ENCODE data around the gene LYSMD3. TPM values are rescaled to one million over a fixed set of nuclear protein-coding genes. Genes with fewer than 3 reads are reported as not detected.

The LYSMD3 gene
- total RNA-seq, 1 experiment from 2014 or later, result 14.0 TPM

- POLR2A ChIA-PET (ENCODE audit: low non-redundant PET), result no interaction called here
- no peaks in the 10 kb centered on the region for H3K27me3 ChIP-seq (replicated peaks; ENCODE audit: insufficient read depth, low read depth, low read length, poor library complexity)
- H3K36me3 ChIP-seq (ENCODE audit: insufficient read depth, low read length, poor library complexity, severe bottlenecking), result no peaks in the 10 kb centered on the region
- peaks cover 26% of the 10 kb centered on the region for H3K4me1 ChIP-seq (ENCODE audit: insufficient read depth, low read length, poor library complexity, severe bottlenecking)
- no peaks in the 10 kb centered on the region for H3K9me3 ChIP-seq (ENCODE audit: low read depth, low read length, poor library complexity, severe bottlenecking)
- peak; percentile 26 for DNase-seq (ENCODE audit: low spot score)
- TF ChIP-seq EZH2 (IDR thresholded peaks at IDR 0.05; ENCODE audit: borderline replicate concordance, low read depth, low read length, poor library complexity, severe bottlenecking) (no peak), CTCF (conservative IDR thresholded peaks at IDR 0.05; ENCODE audit: low read depth, low read length) (no peak)
- BruUV-seq (replicated peaks), result no TSS peak
- H3K4me3 ChIP-seq (ENCODE audit: low read depth, low read length, poor library complexity, severe bottlenecking), result no peak overlapping the region
- CTCF ChIA-PET, result no interaction called here
- intact Hi-C loops (cut with micrococcal nuclease; ENCODE audit: unreplicated experiment), result no loop called here
- no peak overlapping the region for H3K27ac ChIP-seq (ENCODE audit: low read depth, low read length, poor library complexity, severe bottlenecking)
Measured at GRCh38 chr5:90477621-90478215, 51.7 kb downstream of the LYSMD3 start.

- no TSS peak for BruUV-seq (replicated peaks)
Measured at GRCh38 chr5:90477073-90477472, 52.3 kb downstream of the LYSMD3 start.

GRCh38 chr5:90476391-90476790 lies 53.0 kb downstream of the LYSMD3 start:
- no peak for TF ChIP-seq EZH2 (IDR thresholded peaks at IDR 0.05; ENCODE audit: borderline replicate concordance, low read depth, low read length, poor library complexity, severe bottlenecking)
- H3K4me1 ChIP-seq (ENCODE audit: insufficient read depth, low read length, poor library complexity, severe bottlenecking), result peaks cover 26% of the 10 kb centered on the region
- H3K27me3 ChIP-seq (replicated peaks; ENCODE audit: insufficient read depth, low read depth, low read length, poor library complexity), result no peaks in the 10 kb centered on the region
- intact Hi-C loops (cut with micrococcal nuclease; ENCODE audit: unreplicated experiment), result no loop called here
- no peak overlapping the region for H3K4me3 ChIP-seq (ENCODE audit: low read depth, low read length, poor library complexity, severe bottlenecking)
- CTCF ChIA-PET, result interaction anchor here (1.0 kb wide), 1 partner anchor 36 kb away, joined by 4 read pairs; no protein-coding TSS in a partner anchor
- no peak overlapping the region for H3K27ac ChIP-seq (ENCODE audit: low read depth, low read length, poor library complexity, severe bottlenecking)
- POLR2A ChIA-PET (ENCODE audit: low non-redundant PET), result interaction anchor here (0.5 to 0.7 kb wide), 2 partner anchors 8 to 19 kb away, joined by 3 to 5 read pairs; no protein-coding TSS in a partner anchor
- no TSS peak for BruUV-seq (replicated peaks)
- H3K36me3 ChIP-seq (ENCODE audit: insufficient read depth, low read length, poor library complexity, severe bottlenecking), result no peaks in the 10 kb centered on the region
- peak; percentile 7 for DNase-seq (ENCODE audit: low spot score)
- no peaks in the 10 kb centered on the region for H3K9me3 ChIP-seq (ENCODE audit: low read depth, low read length, poor library complexity, severe bottlenecking)

More at GRCh38 chr5:90477073-90477472, 52.3 kb downstream of the LYSMD3 start:
- peak; percentile 60 for DNase-seq (ENCODE audit: low spot score)
- H3K9me3 ChIP-seq (ENCODE audit: low read depth, low read length, poor library complexity, severe bottlenecking), result no peaks in the 10 kb centered on the region
- H3K27ac ChIP-seq (ENCODE audit: low read depth, low read length, poor library complexity, severe bottlenecking), result no peak overlapping the region
- no peak for TF ChIP-seq EZH2 (IDR thresholded peaks at IDR 0.05; ENCODE audit: borderline replicate concordance, low read depth, low read length, poor library complexity, severe bottlenecking)
- no peak for TF ChIP-seq CTCF (conservative IDR thresholded peaks at IDR 0.05; ENCODE audit: low read depth, low read length)
- no peak overlapping the region for H3K4me3 ChIP-seq (ENCODE audit: low read depth, low read length, poor library complexity, severe bottlenecking)
- peaks cover 26% of the 10 kb centered on the region for H3K4me1 ChIP-seq (ENCODE audit: insufficient read depth, low read length, poor library complexity, severe bottlenecking)
- ChIA-PET CTCF (interaction anchor here (1.0 kb wide), 1 partner anchor 37 kb away, joined by 4 read pairs; no protein-coding TSS in a partner anchor), POLR2A (ENCODE audit: low non-redundant PET) (interaction anchor here (0.6 kb wide), 1 partner anchor 275 kb away, joined by 3 read pairs; no protein-coding TSS in a partner anchor)
- no peaks in the 10 kb centered on the region for H3K36me3 ChIP-seq (ENCODE audit: insufficient read depth, low read length, poor library complexity, severe bottlenecking)
- no peaks in the 10 kb centered on the region for H3K27me3 ChIP-seq (replicated peaks; ENCODE audit: insufficient read depth, low read depth, low read length, poor library complexity)
- intact Hi-C loops (cut with micrococcal nuclease; ENCODE audit: unreplicated experiment), result no loop called here
